ENCODE measurements around the gene NRXN3.

Gene NRXN3

GRCh38 chr14:78403278-78403815, 233.2 kb downstream of the NRXN3 start:
- no peaks in the 10 kb centered on the region for H3K36me3 ChIP-seq (ENCODE audit: low read length)
- H2AFZ ChIP-seq (ENCODE audit: low read depth, low read length, severe bottlenecking), result no peak overlapping the region
- no peaks in the 10 kb centered on the region for H3K9me2 ChIP-seq (replicated peaks; ENCODE audit: insufficient read depth, low read length)
- 0 out of 2 replicates have a peak, but pooled peaks cover 6% of the 10 kb centered on the region for H3K27me3 ChIP-seq (ENCODE audit: low read length)
- no peaks in the 10 kb centered on the region for H3F3A ChIP-seq (ENCODE audit: insufficient read depth)
- no peaks in the 10 kb centered on the region for H3K79me2 ChIP-seq (ENCODE audit: insufficient read depth, low read length)
- no peak overlapping the region for H3K9ac ChIP-seq (ENCODE audit: low read length)
- H3K9me3 ChIP-seq (ENCODE audit: insufficient read depth, low read length), result no peaks in the 10 kb centered on the region
- H4K20me1 ChIP-seq (ENCODE audit: low read depth, low read length), result no peaks in the 10 kb centered on the region
- TF ChIP-seq EZH2phosphoT487 (conservative IDR thresholded peaks at IDR 0.05; ENCODE audit: low read length) (no peak), CTCF (IDR thresholded peaks at IDR 0.05; ENCODE audit: insufficient read depth, low read length, poor library complexity, severe bottlenecking) (no peak)
- H3K27ac ChIP-seq (ENCODE audit: low read depth, low read length), result no peak overlapping the region
- H3K4me3 ChIP-seq (ENCODE audit: insufficient read depth, low read length, poor library complexity, severe bottlenecking), result no peak overlapping the region
- no peak overlapping the region for H3K4me2 ChIP-seq (ENCODE audit: low read depth, low read length, poor library complexity, severe bottlenecking)

- Histone ChIP-seq H4K20me1 (ENCODE audit: low read depth, low read length) (no peaks in the 10 kb centered on the region), H3K36me3 (ENCODE audit: low read length) (no peaks in the 10 kb centered on the region), H3F3A (ENCODE audit: insufficient read depth) (no peaks in the 10 kb centered on the region), H3K9me3 (ENCODE audit: insufficient read depth, low read length) (no peaks in the 10 kb centered on the region), H3K9me2 (replicated peaks; ENCODE audit: insufficient read depth, low read length) (no peaks in the 10 kb centered on the region), H3K4me3 (ENCODE audit: insufficient read depth, low read length, poor library complexity, severe bottlenecking) (no peak overlapping the region), H2AFZ (ENCODE audit: low read depth, low read length, severe bottlenecking) (no peak overlapping the region), H3K27ac (ENCODE audit: low read depth, low read length) (no peak overlapping the region), H3K27me3 (ENCODE audit: low read length) (0 out of 2 replicates have a peak, but pooled peaks cover 3% of the 10 kb centered on the region), H3K79me2 (ENCODE audit: insufficient read depth, low read length) (no peaks in the 10 kb centered on the region), H3K4me2 (ENCODE audit: low read depth, low read length, poor library complexity, severe bottlenecking) (no peak overlapping the region), H3K9ac (ENCODE audit: low read length) (no peak overlapping the region)
- TF ChIP-seq EZH2phosphoT487 (conservative IDR thresholded peaks at IDR 0.05; ENCODE audit: low read length) (no peak), CTCF (IDR thresholded peaks at IDR 0.05; ENCODE audit: insufficient read depth, low read length, poor library complexity, severe bottlenecking) (no peak)
These were observed 235.1 kb downstream of the NRXN3 start for GRCh38 chr14:78405079-78405856.

DNA sequence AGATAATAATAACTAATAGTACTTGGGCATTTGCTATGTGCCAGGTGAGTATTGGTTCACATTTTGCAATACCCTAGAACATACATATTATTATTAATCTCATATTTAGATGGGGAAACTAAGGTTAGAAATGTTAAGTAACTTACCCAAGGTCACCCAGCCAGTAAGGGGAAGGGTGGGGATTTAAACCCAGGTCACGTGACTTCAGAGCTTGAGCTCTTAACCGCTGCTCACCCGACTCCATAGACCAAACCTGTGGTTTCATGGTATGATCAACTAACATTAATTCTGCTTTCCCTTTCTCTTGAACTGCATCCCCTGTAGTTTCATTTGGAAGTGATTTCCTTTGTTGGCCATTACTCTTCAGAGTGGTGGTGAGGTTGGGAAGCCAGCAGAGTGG, 242.3 kb downstream of the NRXN3 start:
- Histone ChIP-seq H3K27me3 (ENCODE audit: low read length) (no peaks in the 10 kb centered on the region), H2AFZ (ENCODE audit: low read depth, low read length, severe bottlenecking) (no peak overlapping the region), H4K20me1 (ENCODE audit: low read depth, low read length) (no peaks in the 10 kb centered on the region), H3K36me3 (ENCODE audit: low read length) (no peaks in the 10 kb centered on the region), H3K9me2 (replicated peaks; ENCODE audit: insufficient read depth, low read length) (no peaks in the 10 kb centered on the region), H3K9ac (ENCODE audit: low read length) (no peak overlapping the region), H3K79me2 (ENCODE audit: insufficient read depth, low read length) (no peaks in the 10 kb centered on the region), H3K9me3 (ENCODE audit: insufficient read depth, low read length) (no peaks in the 10 kb centered on the region), H3K27ac (ENCODE audit: low read depth, low read length) (no peak overlapping the region), H3K4me2 (ENCODE audit: low read depth, low read length, poor library complexity, severe bottlenecking) (no peak overlapping the region), H3F3A (ENCODE audit: insufficient read depth) (no peaks in the 10 kb centered on the region), H3K4me3 (ENCODE audit: insufficient read depth, low read length, poor library complexity, severe bottlenecking) (no peak overlapping the region)
- TF ChIP-seq CTCF (IDR thresholded peaks at IDR 0.05; ENCODE audit: insufficient read depth, low read length, poor library complexity, severe bottlenecking) (no peak), EZH2phosphoT487 (conservative IDR thresholded peaks at IDR 0.05; ENCODE audit: low read length) (no peak)
